Trophoblast cell (in vitro differentiated cells and primary cell): ENCODE measurements around the gene EEIG1.
A peak's percentile ranks its signal among the peaks of the same experiment; 100 is the strongest.

Source experiments
- DNase-seq, 2 donors: peaks; one replicate each; pipeline ENCODE4 v3.0.0-alpha.2; 2016
- H2AFZ ChIP-seq: 2 replicates; pipeline ENCODE4 v1.6.1; 2013; ENCODE audit warnings: low read length, moderate library complexity, mild to moderate bottlenecking; ENCODE audit not compliant: insufficient read depth, poor library complexity
- H2AK5ac ChIP-seq: 2 replicates; pipeline ENCODE4 v1.6.1; 2013; ENCODE audit warnings: mild to moderate bottlenecking, low read length
- H2BK120ac ChIP-seq: 2 replicates; pipeline ENCODE4 v1.6.1; 2013; ENCODE audit warnings: low read length, mild to moderate bottlenecking, moderate library complexity; ENCODE audit not compliant: insufficient read depth, poor library complexity
- H2BK12ac ChIP-seq: 2 replicates; pipeline ENCODE4 v1.6.1; 2013; ENCODE audit warnings: mild to moderate bottlenecking, low read length, moderate library complexity
- H2BK5ac ChIP-seq: 2 replicates; pipeline ENCODE4 v1.6.1; 2013; ENCODE audit warnings: low read length, low read depth, moderate library complexity, mild to moderate bottlenecking; ENCODE audit not compliant: poor library complexity
- H3K14ac ChIP-seq: 2 replicates; pipeline ENCODE4 v1.6.1; 2013; ENCODE audit warnings: mild to moderate bottlenecking, low read length
- H3K18ac ChIP-seq: 2 replicates; pipeline ENCODE4 v1.6.1; 2013; ENCODE audit warnings: mild to moderate bottlenecking, low read length
- H3K23ac ChIP-seq: 2 replicates; pipeline ENCODE4 v1.6.1; 2013; ENCODE audit warnings: low read length
- H3K27ac ChIP-seq: 2 replicates; pipeline ENCODE4 v1.5.1; 2013; ENCODE audit warnings: low read depth, mild to moderate bottlenecking, inconsistent platforms, low read length, moderate library complexity
- H3K27me3 ChIP-seq: 2 replicates; pipeline ENCODE4 v1.6.1; 2013; ENCODE audit warnings: inconsistent platforms, mild to moderate bottlenecking, low read length, moderate library complexity; ENCODE audit not compliant: insufficient read depth
- H3K36me3 ChIP-seq, 2 experiments: 1 replicate in 1 of 2; 2 replicates in 1 of 2; pipeline ENCODE4 v1.6.1; 2013; ENCODE audit warnings: low read length in 2 of 2, mild to moderate bottlenecking in 2 of 2, moderate library complexity in 1 of 2; ENCODE audit not compliant: insufficient read depth in 2 of 2, control insufficient read depth in 1 of 2
- H3K4ac ChIP-seq: 2 replicates; pipeline ENCODE4 v1.6.1; 2013; ENCODE audit warnings: low read depth, mild to moderate bottlenecking, low read length, moderate library complexity
- H3K4me1 ChIP-seq, 2 experiments: 1 replicate in 1 of 2; 2 replicates in 1 of 2; pipeline ENCODE4 v1.6.1; 2013; ENCODE audit warnings: low read length in 2 of 2, mild to moderate bottlenecking in 2 of 2, moderate library complexity in 1 of 2; ENCODE audit not compliant: insufficient read depth in 2 of 2, control insufficient read depth in 1 of 2
- H3K4me2 ChIP-seq: 2 replicates; pipeline ENCODE4 v1.6.1; 2013; ENCODE audit warnings: inconsistent platforms, mild to moderate bottlenecking, low read length, moderate library complexity
- H3K4me3 ChIP-seq: 2 replicates; pipeline ENCODE4 v1.5.1; 2013; ENCODE audit warnings: mild to moderate bottlenecking, low read depth, low read length, inconsistent platforms
- H3K79me1 ChIP-seq: one replicate; pipeline ENCODE4 v1.6.1; 2013; ENCODE audit warnings: low read length
- H3K79me2 ChIP-seq: 2 replicates; pipeline ENCODE4 v1.6.1; 2013; ENCODE audit warnings: low read length, mild to moderate bottlenecking; ENCODE audit not compliant: control insufficient read depth, insufficient read depth, poor library complexity
- H3K9ac ChIP-seq: 2 replicates; pipeline ENCODE4 v1.6.1; 2013; ENCODE audit warnings: mild to moderate bottlenecking, low read length
- H3K9me3 ChIP-seq: 2 replicates; pipeline ENCODE4 v1.6.1; 2013; ENCODE audit warnings: low read depth, mild to moderate bottlenecking, control low read depth, inconsistent platforms, low read length; ENCODE audit not compliant: insufficient read depth
- H4K12ac ChIP-seq: 2 replicates; pipeline ENCODE4 v1.6.1; 2013; ENCODE audit warnings: low read depth, mild to moderate bottlenecking, low read length, moderate library complexity
- H4K8ac ChIP-seq: 2 replicates; pipeline ENCODE4 v1.6.1; 2013; ENCODE audit warnings: low read depth, mild to moderate bottlenecking, low read length, moderate library complexity
- H4K91ac ChIP-seq: one replicate; pipeline ENCODE4 v1.6.1; 2013; ENCODE audit warnings: low read depth, mild to moderate bottlenecking, low read length, moderate library complexity
- WGBS: extraction: QIAGEN DNeasy Blood & Tissue Kit; methylation state at CpG from one replicate; pipeline ENCODE4 v1.1.7; 2013; ENCODE audit warnings: missing lambda C conversion rate; ENCODE audit not compliant: insufficient read length, insufficient coverage; ENCODE audit errors: extremely low coverage; 5-methylcytosine and 5-hydroxymethylcytosine counted together

EEIG1 gene

DNA sequence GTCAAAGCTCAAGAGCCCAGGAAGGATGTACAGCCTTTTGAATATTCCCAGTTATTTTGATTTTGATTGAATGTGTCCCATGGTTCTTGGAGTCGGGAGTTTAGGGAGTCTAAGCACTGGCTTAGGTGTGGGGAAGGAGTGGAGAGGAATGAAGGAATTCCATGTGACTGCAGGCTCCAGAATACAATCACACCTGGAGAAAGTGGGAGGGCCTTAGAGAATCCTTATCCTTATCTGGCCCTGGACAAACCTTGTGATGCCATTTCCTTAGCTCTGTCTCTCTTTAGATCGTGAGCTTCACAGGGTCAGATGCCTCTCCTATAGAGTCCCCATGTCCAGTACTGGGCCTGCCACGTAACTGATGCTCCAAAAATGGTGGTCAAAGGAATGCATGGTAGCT lies 4.2 kb upstream of the EEIG1 start:
- Histone ChIP-seq H3K9ac (no peak overlapping the region), H2AK5ac (no peak overlapping the region), H3K4me2 (no peak overlapping the region), H2BK5ac (no peak overlapping the region), H2BK120ac (no peak overlapping the region), H3K9me3 (no peaks in the 10 kb centered on the region), H3K79me2 (peaks cover 12% of the 10 kb centered on the region), H3K36me3 (no peaks in the 10 kb centered on the region), H4K8ac (no peak overlapping the region), H3K79me1 (peaks cover 15% of the 10 kb centered on the region), H3K27me3 (no peaks in the 10 kb centered on the region), H3K23ac (no peak overlapping the region), H2AFZ (no peak overlapping the region), H3K27ac (no peak overlapping the region), H4K12ac (no peak overlapping the region), H3K4me1 (peaks cover 11 to 13% of the 10 kb centered on the region in 2 experiments), H2BK12ac (no peak overlapping the region), H3K14ac (no peak overlapping the region), H3K18ac (no peak overlapping the region), H3K4ac (no peak overlapping the region), H4K91ac (no peak overlapping the region), H3K4me3 (no peak overlapping the region)
- no CpG with 5 or more reads among the region's 3 CpGs for WGBS
- no peak for DNase-seq

DNA sequence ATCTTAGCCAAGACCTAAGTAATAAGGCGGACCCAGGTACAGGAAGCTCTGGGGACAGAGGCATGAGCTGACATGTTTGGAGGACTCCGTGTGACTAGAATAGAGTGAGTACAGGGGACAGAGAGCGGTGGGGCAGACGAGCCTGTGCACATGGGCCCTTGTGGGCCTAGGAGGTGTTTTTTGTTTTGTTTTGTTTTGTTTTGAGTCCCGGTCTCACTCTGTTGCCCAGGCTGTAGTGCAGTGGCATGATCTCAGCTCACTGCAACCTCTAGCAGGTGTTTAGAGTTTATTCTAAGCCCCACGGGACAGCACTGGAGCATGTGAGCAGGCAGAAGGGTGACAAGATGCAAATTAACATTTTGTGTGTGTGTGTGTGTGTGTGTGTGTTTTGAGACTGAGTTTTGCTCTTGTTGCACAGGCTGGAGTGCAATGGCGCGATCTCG lies 3.1 kb upstream of the EEIG1 start:
- Histone ChIP-seq H2BK120ac (no peak overlapping the region), H2BK12ac (no peak overlapping the region), H3K4me2 (no peak overlapping the region), H3K36me3 (no peaks in the 10 kb centered on the region), H2AK5ac (no peak overlapping the region), H3K4me1 (peaks cover 11 to 18% of the 10 kb centered on the region in 2 experiments), H3K4me3 (no peak overlapping the region), H3K4ac (no peak overlapping the region), H3K9ac (no peak overlapping the region), H3K79me1 (peaks cover 19% of the 10 kb centered on the region), H3K27me3 (no peaks in the 10 kb centered on the region), H2BK5ac (no peak overlapping the region), H4K12ac (no peak overlapping the region), H3K27ac (no peak overlapping the region), H3K14ac (no peak overlapping the region), H3K23ac (no peak overlapping the region), H3K9me3 (no peaks in the 10 kb centered on the region), H3K18ac (no peak overlapping the region), H3K79me2 (peaks cover 21% of the 10 kb centered on the region), H4K8ac (no peak overlapping the region), H4K91ac (no peak overlapping the region), H2AFZ (no peak overlapping the region)
- DNase-seq = no peak
- WGBS = no CpG with 5 or more reads among the region's 9 CpGs

DNA sequence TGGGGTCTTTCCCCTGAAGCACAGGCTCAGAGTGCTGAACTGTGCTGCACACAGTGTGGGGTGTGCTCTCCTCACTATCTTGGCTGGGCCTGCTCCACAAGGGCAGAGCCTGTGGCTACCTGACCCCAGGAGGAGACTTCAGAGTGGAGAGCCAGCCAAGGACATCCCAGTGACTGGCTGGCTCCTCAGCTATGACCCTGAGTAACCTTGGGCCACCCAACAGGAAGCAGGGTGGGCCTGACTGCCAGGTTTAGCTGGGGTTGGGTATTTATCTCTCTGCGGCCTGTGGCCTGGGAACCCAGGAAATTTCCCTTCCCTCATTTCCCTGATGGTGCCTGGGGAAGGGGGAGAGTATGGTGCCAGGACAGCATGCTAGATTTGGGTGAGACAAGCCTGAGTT lies 2.1 kb upstream of the EEIG1 start:
- peak overlapping the region; percentile 47 for H4K91ac ChIP-seq
- no peaks in the 10 kb centered on the region for H3K27me3 ChIP-seq
- H3K23ac ChIP-seq = no peak overlapping the region
- no CpG with 5 or more reads among the region's 1 CpG for WGBS
- H3K4me3 ChIP-seq = no peak overlapping the region
- no peaks in the 10 kb centered on the region for H3K9me3 ChIP-seq
- no peak overlapping the region for H3K9ac ChIP-seq
- H3K4me2 ChIP-seq = no peak overlapping the region
- peak overlapping the region; percentile 34 for H2BK12ac ChIP-seq
- H3K18ac ChIP-seq = no peak overlapping the region
- H2AFZ ChIP-seq = no peak overlapping the region
- H4K12ac ChIP-seq = no peak overlapping the region
- H3K79me2 ChIP-seq = peaks cover 26% of the 10 kb centered on the region
- peak overlapping the region; percentile 17 for H2AK5ac ChIP-seq
- H3K27ac ChIP-seq = no peak overlapping the region
- no peak overlapping the region for H2BK120ac ChIP-seq
- H3K36me3 ChIP-seq = no peaks in the 10 kb centered on the region
- peak overlapping the region; percentile 43 for H3K14ac ChIP-seq
- no peak overlapping the region for H4K8ac ChIP-seq
- H3K4ac ChIP-seq = no peak overlapping the region
- no peak for DNase-seq
- peaks cover 15 to 22% of the 10 kb centered on the region in 2 experiments for H3K4me1 ChIP-seq
- peak overlapping the region; percentile 5 for H2BK5ac ChIP-seq
- peaks cover 19% of the 10 kb centered on the region for H3K79me1 ChIP-seq

DNA sequence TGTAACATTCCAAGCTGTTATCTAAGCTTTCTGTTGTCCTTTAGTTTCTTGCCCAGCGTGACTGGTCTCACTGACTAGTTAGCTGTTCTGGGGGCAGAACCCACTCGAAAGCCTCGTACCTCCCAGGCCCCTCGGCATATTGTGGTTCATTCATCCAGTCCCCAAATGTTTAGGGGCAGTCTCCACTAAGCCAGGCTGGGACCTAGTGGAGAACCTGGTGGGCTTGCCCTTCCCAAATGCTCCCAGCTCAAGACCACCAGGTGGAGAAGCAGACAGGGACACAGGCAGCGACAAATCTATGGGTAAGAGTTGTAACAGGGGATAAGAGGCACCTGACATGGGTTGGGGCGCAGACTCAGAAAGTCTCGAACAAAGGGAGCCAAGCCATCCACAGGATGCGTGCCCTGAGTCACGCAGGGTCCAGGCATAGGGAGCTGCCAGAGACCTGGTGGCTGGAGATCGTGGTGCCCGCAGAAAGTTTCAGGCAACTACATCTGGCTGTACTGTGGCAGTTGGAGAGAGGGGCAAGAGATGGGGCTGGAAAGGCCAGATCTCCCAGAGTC lies 851 bp upstream of the EEIG1 start:
- peak overlapping the region; percentile 75 for H3K14ac ChIP-seq
- peak overlapping the region; percentile 84 for H4K8ac ChIP-seq
- peaks cover 19% of the 10 kb centered on the region for H3K79me1 ChIP-seq
- peaks cover 2 to 4% of the 10 kb centered on the region in 2 experiments for H3K36me3 ChIP-seq
- H2BK5ac ChIP-seq = peak overlapping the region; percentile 93
- no peak for DNase-seq
- H2BK12ac ChIP-seq = peak overlapping the region; percentile 26
- H3K4ac ChIP-seq = peak overlapping the region; percentile 45
- peak overlapping the region; percentile 63 for H3K18ac ChIP-seq
- peak overlapping the region; percentile 90 for H2AFZ ChIP-seq
- H3K23ac ChIP-seq = no peak overlapping the region
- peak overlapping the region; percentile 3 for H3K9ac ChIP-seq
- peak overlapping the region; percentile 55 for H4K12ac ChIP-seq
- peak overlapping the region; percentile 84 for H4K91ac ChIP-seq
- H3K27ac ChIP-seq = peak overlapping the region; percentile 90
- no peaks in the 10 kb centered on the region for H3K9me3 ChIP-seq
- peak overlapping the region; percentile 89 for H2BK120ac ChIP-seq
- peak overlapping the region; percentile 76 for H3K4me2 ChIP-seq
- H3K4me1 ChIP-seq = peaks cover 25 to 33% of the 10 kb centered on the region in 2 experiments
- peaks cover 38% of the 10 kb centered on the region for H3K79me2 ChIP-seq
- peak overlapping the region; percentile 5 for H3K4me3 ChIP-seq
- H3K27me3 ChIP-seq = no peaks in the 10 kb centered on the region
- H2AK5ac ChIP-seq = peak overlapping the region; percentile 97
- WGBS = no CpG with 5 or more reads among the region's 11 CpGs
